Measurements from ENCODE around the gene PSD4.

Gene PSD4

DNA sequence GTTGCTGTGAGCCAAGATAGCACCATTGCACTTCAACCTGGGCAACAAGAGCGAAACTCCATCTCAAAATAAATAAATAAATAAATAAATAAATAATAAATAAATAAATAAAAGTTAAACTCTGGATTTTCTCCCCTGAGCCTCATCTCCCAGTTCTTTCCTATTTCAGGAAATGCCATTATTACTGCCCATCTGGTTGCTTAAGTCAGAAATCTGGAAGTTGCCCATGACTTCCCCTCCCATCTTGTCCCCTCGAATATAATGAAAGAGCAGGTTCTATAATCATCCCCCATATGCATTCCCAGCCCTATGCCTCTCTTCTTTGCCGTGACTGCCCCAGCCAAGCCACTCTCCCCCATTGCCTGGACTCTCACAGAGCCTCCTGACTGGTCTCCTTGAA is 4.2 kb upstream of the PSD4 start:
- DNase-seq: peak; percentile 81 to 91

DNA sequence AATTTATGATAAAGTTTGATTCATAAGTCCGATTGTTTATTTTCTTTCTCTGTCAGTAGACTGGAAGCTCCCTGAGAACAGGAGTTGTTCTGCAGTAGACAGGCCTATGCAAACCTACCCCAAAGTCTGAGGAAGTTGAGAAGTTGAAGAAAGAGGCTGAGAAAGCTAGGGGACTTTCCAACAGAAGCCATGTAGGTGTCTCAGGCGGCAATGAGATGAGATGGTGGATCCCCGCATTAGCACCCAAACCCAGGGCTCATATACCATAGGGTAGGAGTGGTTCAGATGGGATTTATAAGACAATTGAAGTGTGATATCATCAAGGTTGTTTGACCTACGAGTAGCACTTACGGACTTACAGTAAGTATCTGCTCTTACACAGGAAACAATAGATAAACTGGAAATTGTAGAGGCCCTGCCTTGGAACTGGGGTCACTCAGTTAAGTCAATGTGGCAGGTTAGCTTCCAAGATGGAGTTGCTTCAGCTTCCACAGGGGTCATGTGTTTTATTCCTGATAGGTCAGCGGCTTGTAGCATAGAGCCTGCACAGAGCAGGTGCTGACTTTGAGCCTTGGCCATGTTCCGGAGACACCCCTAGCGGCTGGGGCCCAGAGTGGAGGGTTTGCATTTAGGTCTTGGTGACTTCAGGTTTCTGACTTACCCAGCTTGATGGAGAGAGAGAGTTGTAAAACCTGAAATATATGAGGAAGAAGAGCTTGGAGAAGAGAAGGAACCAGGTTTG is 2.3 kb upstream of the PSD4 start:
- peak; percentile 38 to 85 for DNase-seq

DNA sequence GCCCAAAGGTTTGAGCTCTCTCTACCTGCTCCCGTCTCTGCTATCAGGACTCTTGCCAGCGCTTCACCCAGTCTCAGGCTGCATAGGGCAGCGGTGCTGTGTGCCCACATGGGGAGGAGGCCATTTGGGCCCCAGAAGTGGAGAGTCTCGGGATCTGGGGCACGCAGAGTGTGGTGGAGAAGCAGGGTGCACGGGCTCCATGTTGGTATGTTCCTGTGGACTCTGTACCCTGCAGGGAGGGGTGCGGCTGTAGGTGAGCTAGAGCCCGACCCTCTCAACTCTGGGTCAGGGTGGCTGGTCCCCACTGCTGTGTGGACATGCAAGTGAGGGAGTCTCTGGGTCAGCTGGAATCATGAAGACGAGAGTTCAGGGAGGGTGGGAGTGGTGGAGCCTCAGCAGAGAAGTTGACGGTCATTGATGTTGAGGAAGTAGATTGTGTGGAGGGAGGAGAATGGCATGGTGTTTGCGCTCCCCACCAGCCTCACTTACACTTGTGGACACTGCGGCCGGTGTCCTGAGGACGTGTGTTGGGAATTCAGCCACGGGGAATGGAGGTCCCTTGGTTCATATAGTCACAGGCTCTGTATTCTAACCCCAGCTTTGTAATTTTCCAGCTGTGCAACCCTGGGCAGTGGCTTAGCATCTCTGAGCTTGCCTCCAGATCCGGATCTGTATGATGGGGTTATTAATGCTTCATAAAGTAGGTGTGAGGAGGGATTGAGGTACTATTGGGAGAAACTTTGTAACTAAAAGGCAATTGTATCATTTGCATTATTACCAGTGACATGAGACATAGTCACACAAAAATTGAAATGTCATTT is 840 bp upstream of the PSD4 start:
- DNase-seq: no peak

DNA sequence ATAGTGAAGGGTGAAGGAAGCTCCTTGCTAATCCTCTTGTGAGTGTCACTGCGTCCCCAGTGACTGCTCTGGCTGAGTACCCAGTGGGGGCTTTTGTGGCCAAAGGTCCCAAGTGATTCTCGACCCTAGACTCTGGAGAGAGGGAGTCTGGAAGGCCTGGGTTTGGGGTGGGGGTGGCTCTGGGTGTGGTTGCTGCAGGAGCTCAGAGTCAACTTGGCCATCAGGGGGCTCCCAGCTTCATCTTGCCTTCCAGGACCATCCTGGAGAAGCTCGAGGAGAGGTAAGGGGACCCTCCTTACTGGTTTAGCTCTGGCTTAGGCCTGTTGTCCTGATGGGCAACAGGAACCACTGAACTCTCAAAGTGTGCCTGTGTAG is 592 bp downstream of the PSD4 start:
- DNase-seq: no peak

DNA sequence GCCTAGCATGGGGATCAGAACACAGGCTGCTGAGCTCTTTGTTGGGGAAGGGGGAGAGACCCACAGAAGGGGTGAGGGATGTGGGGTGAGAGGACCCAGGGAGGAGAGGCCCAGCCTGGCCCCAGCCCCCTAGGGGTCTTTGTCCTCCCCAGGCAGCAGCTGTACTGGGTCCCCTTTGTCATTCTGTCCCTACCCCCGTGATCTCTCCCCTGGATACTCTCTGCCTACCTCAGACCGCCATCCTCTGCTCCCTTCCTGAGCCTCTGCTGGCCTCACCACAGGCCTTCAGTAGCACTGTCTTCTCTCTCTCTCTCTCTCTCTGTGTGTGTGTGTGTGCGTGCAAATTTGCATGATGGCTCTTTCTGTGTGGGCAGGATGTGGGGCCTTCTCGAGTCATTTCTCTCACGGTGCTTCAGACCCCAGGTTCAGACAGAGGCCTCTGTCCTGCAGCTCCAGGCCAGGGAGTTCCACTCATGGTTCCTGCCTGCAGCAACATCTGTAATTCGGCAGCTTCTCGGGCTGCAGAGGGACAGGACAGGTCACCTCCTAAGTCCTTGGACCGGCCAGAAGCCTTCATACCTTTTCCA is 1.4 kb downstream of the PSD4 start:
- peak in 1 of 2 donors; percentile 20 for DNase-seq

DNA sequence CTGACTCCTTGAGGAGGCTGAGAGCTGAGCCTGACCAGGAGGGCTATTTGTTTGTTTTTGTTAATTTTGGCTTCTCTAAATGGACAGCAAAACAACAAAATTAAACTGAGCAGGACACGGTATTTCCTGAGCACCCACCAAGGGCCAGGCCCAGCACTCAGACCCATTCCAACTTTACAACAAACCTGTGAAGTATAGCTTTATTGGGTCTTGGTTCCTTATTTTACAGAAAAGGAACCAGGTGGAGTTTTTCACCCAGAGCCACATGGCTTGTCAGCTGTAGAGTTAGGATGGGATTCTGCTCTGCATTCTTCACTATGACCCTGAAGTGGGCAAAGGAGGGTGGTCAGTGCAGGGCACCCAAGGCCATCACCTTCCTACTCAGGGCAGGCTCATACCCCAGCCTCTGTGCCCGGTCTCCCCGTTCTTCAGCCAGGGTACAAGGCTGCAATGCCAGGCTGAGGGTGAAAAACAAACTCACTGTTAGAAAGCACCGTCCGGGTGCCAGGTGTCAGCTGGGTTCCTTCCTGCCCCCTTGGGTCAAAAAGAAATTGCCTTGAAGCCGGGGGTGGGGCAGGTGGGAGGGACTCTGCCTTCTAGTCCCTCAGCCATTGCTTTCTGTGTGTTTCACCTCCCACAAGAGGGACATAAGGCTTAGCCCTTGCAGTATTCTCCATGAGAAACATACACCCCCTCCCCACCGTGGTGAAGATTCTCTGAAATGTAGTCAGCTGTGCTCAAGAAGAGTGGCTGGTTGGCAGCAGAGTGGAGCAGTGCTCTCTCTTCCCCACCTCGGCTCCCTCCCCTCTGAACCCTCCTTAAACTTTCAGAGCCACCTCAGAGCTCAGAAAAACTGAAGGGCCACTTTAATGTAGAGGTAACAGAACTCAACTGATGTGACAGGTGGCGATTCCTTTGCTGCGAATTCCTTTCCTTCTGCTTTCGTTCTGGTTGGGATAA is 2.2 kb downstream of the PSD4 start:
- DNase-seq: no peak

DNA sequence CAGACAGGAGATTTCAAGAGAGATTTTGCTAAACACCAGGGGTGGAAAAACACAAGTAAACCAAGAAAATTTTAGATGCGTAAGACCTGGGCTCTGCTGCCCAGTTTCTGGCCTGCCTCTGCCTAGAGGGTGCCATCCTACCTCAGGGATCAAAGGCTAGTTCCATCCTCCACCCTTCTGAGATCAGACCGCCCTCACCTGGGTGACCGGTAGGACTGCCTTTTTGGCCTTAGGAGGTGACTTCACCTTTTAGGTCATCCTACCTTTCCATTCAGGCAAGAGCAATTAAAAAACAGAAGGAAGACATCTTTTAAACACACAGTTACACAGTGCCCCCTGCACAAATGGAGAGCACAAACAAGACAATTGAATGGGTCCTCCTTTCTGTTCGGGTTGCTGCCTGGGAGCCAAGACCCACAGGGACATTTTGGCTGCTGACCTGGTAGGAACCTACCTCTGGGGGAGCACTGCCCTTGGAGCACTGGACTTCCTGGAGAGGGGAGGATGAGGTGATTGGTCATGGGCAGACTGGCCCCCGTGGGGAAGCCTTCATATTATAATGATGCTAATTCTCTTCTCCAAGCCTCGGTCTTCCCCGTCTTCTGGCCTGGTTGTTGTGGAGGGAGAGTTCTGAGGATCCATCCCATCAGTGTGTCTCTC is 3.1 kb downstream of the PSD4 start:
- DNase-seq: no peak

DNA sequence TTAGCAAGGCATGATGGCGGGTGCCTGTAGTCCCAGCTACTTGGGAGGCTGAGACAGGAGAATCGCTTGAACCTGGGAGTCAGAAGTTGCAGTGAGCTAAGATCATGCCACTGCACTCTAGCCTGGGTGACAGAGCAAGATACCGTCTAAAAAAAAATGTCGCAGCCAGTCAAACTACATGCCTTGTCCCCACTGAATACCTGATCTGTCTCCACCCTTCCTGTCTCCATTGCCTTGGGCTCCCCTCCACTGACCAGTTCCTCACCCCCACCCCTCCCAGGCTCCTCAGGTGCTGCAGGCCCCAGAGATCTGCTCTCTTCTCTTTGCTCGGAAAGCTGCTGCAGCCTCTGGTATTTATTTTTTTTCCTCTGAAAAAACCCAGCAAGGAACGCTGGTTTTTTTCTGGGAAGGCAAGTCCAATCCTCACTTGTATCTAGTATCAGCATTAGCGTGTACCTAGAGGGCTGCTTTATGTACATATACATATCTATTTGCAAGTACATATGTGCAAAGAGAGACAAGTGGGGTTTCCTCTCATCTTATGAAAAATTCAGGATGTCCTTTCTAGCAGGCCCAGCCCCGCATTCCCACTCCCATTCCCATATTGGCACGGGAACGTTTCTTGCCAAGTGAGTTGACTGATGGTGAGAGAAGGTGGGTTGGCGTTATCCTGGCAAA is 4.4 kb downstream of the PSD4 start:
- no peak for DNase-seq

DNA sequence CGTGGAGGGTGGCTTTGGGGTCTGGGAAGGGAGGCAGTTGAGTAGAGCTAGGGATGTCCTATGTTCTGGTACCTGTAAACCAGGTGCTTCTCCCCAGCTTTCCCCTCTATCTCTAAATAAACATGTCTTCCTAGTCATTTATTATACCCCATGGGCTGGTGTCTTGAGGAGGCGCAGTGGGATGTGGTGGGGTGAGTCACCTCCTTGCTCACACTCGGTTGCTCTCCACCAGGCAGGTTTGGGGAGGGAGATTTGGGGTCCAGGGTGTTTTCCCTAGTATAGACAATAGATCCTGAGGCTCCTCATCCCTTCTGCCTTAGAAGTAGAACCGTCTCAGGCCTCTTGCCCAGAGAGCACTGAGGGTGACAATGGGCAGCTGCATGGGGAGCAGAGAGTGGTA is 5.1 kb downstream of the PSD4 start:
- no peak for DNase-seq

DNA sequence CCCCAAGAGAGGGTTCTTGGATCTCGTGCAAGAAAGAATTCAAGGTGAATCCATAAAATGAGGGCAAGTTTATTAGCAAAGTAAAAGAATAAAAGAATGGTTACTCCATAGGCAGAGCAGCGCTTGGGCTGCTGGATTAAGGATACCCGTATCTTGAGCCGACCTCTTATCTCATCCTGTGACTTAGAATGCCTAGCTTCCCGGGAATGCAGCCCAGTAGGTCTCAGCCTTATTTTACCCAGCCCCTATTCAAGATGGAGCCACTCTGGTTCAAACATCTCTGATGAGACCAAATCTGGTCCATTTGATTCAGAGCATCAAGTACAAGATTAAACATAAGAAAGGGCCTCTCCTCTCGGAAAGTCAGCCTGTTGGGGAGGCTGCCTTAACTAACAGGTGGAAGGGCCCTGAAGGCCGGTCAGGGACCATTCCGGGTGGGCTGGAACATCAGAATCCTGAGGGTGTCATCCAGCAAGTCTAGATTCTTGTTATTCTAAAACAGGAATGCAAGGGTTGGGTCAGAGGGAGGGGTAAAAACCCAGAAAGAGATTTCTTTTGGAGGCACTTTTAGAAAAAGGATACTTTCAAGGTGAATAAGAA is 5.8 kb downstream of the PSD4 start:
- DNase-seq: no peak

DNA sequence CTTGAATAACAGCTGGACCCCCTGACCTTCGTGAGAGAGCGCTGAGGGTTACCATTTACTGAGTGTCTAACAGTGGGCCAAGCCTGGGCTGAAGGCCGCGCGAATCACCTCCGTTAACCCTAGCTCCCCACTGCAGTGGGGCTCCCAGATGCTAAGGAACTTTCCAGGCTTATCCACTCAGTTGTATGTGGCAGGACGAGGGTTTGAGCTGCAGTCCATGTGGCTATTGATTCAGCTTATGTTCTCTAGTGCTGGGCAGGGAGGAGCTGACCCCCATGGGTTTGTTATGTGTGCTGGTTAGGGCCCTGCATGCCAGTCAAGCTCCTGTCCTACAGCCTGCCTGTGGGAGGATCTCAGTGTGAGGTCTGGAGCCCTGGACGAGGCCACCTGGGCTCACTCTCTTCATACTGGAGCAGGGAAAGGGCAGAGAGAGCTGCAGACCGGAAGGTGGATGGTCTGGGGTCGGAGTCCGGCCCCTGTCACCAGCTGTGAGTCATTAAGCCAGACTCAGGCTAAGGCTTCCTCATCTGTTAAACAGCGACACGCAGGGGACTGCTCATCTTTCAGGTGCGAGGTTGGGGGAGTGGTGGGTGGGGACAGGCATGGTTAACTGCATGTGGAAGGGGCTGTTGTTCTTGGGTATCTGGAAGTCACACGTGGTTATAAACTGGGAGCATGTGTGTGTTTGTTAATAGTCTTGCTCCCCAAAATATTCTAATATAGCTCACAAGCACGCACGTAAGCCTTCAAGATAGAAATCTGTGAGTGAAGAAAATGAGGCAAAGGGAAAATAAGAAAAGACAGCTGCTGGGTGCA is 6.6 kb downstream of the PSD4 start:
- DNase-seq: no peak

DNA sequence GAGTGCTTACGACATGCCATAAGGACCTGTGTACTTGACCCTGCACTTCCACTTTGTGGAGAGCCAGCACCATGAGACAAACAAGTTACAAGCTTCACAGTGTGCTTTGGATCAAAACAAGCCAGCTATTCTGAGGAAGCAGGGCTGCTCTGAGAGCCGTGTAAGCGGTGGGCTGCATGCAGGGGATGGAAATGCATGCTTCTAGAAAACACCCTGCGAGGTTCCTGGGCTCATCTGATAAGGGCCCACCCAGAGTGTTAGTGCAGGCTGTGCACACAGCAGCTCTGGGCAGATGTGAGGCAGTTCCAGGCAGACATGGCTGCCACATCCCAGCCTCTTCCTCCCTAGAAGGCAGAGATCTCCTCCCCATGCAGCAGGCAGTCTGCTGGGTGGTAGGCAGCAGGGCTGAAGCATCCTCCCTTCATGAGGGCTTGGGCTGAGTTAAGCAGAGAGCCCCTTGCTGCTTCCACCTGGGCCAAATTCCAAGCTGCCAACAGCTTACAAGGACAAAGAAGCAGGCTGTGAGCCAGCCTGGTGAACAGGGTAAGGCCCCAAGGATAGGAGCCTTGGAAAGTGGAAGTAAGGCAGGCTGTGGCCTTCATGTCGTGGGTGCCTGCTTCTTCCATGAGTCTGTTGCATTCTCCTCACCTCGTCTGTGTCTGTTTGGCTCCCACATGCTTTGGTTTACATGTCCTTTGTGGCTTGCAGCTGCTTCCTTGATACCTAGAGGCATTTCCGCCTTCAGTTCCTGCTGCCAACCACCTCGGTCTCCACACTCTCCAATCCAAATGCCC is 7.7 kb downstream of the PSD4 start:
- peak in 1 of 2 donors; percentile 23 for DNase-seq

DNA sequence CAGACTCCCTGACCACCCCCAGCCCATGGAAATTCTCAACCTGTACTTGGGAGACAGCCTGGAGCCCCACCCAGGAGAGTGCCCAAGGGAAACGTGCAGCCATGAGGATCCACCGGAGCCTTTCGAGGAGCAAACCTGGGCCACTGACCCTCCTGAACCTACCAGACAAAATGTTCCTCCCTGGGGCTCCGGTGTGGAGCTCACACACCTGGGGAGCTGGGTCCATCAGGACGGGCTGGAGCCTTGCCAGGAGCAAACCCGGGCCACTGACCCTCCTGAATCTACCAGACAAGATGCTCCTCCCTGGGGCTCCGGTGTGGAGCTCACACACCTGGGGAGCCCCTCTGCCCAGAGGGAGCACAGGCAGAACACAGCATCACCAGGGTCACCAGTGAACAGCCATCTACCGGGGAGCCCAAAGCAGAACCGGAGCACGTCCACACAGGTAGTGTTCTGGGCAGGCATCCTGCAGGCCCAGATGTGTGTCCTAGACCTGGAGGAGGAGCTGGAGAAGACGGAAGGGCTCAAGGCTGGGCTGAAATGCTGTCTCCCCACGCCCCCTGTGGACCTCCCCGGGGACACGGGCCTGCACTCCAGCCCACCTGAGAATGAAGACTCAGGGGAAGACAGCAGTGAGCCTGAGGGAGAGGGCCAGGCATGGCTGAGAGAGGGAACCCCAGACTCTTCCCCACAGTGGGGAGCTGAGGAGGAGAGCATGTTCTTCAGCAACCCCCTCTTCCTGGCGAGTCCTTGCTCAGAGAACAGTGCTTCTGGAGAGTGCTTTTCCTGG is 8.9 kb downstream of the PSD4 start:
- DNase-seq: no peak

DNA sequence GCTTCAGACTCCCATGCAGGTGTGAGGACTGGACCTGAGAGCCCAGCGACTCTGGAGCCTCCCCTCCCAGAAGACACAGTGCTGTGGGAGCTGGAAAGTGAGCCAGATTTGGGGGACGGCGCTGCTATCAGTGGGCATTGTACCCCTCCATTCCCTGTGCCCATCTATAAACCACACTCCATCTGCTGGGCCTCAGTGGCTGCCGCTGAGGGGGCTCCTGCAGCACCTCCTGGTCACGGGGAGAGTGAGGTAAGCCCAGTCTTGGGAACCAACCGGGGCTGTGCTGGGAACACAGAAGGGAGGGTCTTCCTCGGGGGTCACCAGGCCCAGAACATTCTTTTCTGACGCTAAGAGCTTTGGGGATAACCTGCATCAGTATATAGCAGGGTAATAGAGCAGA is 9.5 kb downstream of the PSD4 start:
- no peak for DNase-seq

DNA sequence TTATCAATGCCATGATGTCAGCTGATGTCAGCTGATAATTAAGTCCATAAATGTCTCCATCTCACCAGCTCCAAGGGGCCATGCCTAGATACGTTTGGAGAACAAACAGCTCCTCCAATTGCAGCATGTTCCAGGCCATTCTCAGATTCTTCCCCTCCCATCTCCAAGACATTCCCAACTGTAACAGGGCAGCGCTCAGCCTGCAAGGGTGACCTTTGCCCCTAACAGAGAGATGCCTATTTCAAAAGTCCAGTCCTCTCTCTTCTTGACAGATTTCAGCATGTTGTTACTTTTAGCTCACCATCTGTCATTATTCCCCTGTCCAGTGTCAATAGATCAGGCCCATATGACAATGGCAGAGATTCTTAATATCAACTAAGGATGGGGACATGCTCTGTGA is 9.9 kb downstream of the PSD4 start:
- no peak for DNase-seq

DNA sequence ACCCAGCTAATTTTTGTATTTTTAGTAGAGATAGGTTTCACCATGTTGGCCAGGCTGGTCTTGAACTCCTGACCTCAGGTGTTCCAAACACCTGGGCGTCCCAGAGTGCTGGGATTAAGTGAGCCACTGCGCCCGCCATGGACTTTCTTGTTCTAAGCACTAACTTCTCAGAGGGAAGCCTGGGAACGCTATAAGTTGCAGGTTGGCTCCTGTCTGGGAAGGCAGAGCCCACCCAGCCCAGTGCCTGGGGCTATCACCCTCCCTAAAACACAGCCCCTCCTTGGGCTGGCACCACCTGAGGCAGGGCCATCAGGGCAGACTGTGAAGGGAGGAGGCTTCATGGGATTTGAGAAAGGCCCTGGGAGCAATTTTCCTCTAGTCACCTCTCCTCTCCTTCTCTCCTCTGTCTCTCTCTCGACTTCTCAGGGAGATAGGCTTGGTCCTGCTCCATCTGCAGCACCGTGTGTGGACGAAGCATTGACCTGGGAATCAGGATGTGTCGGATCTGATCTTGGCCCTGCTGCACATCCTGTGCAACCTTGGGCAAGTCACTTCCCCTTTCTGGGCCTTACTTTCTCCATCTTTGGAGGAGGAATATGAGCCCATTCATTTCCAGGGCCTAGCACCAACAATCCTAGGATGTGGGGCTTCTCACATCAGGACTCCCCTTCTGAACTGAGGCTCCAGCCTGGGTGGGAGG is 10.9 kb downstream of the PSD4 start:
- no peak for DNase-seq

DNA sequence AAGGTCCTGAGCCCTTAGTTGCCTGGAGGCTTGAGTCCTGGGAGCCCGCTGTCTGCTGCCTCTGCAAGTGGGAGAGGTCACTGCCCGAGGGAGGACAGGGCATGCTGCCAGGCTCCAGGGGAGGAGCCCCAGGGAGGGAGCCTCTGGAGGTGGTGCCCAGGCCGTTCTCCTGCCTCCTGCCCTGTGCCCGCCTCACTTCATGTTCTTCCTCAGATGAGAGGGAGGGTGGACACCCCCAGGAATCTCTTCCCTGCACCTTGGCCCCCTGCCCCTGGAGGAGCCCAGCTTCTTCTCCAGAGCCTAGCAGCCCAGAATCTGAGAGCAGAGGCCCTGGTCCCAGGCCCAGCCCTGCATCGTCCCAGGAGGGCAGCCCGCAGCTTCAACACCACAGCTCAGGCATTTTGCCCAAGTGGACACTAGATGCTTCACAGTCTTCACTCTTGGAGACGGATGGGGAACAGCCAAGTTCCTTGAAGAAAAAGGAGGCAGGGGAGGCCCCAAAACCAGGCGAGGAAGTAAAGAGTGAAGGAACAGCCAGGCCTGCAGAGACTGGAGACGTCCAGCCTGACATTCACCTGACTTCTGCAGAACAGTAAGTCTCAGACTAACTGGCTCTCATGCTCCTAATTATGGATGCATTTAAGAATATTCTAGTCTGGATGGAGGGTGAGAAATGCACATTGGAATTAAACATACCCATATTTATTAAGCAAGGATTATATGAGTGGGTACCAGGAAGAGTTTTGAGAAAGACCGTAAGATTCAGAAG is 12.1 kb downstream of the PSD4 start:
- no peak for DNase-seq

All from inflammatory macrophage treated with lipopolysaccharide for 1 hour (primary cell).